Neural crest cell (in vitro differentiated cells): ENCODE measurements around the gene SPTBN4. TPM values are rescaled to one million over a fixed set of nuclear protein-coding genes. Genes with fewer than 3 reads are reported as not detected.

Experiments
- DNase-seq: peaks from one replicate; pipeline ENCODE4 v3.0.0; 2021; ENCODE audit warnings: low read depth, mixed read lengths, low spot score
- H3K27ac Mint-ChIP-seq: one replicate; pipeline ENCODE4 v1.8.0; 2021; ENCODE audit warnings: mild to moderate bottlenecking, mixed read lengths; ENCODE audit not compliant: unreplicated experiment
- H3K27me3 Mint-ChIP-seq: 2 replicates; pipeline ENCODE4 v1.8.0; 2021; ENCODE audit warnings: low read depth, mild to moderate bottlenecking, mixed read lengths
- H3K36me3 Mint-ChIP-seq: 2 replicates; pipeline ENCODE4 v1.8.0; 2021; ENCODE audit warnings: low read depth, mild to moderate bottlenecking, mixed read lengths
- H3K4me1 Mint-ChIP-seq: 2 replicates; pipeline ENCODE4 v1.8.0; 2021; ENCODE audit warnings: mixed read lengths
- H3K4me3 Mint-ChIP-seq: one replicate; pipeline ENCODE4 v1.8.0; 2021; ENCODE audit warnings: mild to moderate bottlenecking, mixed read lengths
- H3K9me3 Mint-ChIP-seq: 2 replicates; pipeline ENCODE4 v1.8.0; 2021; ENCODE audit warnings: mixed read lengths
- total RNA-seq: library from RNA; stranded (reverse); gene quantifications from 2 replicates; pipeline ENCODE4 v1.2.1, GENCODE V29; 2021
- TF ChIP-seq, protein P1 (sequence below): fragments of 200-600 bp; sonication (generic); conservative IDR thresholded peaks from 2 replicates; pipeline ENCODE4 v1.5.0; 2021; ENCODE audit warnings: antibody characterized with exemption, mild to moderate bottlenecking

The SPTBN4 gene
- total RNA-seq, 1 donor from 2014 or later = 0.40 TPM

DNA sequence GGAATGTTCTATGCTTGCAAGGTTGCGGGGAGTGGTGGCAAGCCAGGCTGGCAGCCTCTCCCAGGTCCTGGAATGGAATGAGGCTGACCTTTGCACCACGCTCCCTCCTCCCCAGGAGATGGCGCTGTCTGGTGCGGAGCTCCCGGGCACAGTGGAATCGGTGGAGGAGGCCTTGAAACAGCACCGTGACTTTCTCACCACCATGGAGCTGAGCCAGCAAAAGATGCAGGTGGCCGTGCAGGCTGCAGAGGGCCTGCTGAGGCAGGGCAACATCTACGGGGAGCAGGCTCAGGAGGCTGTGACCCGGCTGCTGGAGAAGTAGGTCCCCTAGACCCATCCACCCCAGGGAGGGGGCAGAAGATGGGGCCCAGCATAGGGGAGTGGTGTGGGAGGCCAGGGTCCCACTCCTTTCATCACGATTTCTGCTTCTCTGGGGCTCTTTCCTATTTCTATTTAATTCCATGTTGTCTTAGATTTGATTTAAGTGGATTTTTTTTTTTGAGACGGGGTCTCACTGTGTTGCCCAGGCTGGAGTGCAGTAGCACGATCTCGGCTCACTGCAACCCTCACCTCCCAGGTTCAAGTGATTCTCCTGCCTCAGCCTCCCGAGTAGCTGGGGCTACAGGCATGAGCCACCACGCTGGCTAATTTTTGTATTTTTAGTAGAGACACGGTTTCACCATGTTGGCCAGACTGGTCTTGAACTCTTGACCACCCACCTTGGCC, 56.7 kb downstream of the SPTBN4 start:
- peak; percentile 65 for DNase-seq
- Mint-ChIP-seq H3K4me1 (no peaks in the 10 kb centered on the region), H3K36me3 (no peaks in the 10 kb centered on the region), H3K27me3 (peaks cover 53% of the 10 kb centered on the region), H3K9me3 (no peaks in the 10 kb centered on the region), H3K4me3 (no peak overlapping the region), H3K27ac (no peak overlapping the region)
- TF ChIP-seq, protein P1, sequence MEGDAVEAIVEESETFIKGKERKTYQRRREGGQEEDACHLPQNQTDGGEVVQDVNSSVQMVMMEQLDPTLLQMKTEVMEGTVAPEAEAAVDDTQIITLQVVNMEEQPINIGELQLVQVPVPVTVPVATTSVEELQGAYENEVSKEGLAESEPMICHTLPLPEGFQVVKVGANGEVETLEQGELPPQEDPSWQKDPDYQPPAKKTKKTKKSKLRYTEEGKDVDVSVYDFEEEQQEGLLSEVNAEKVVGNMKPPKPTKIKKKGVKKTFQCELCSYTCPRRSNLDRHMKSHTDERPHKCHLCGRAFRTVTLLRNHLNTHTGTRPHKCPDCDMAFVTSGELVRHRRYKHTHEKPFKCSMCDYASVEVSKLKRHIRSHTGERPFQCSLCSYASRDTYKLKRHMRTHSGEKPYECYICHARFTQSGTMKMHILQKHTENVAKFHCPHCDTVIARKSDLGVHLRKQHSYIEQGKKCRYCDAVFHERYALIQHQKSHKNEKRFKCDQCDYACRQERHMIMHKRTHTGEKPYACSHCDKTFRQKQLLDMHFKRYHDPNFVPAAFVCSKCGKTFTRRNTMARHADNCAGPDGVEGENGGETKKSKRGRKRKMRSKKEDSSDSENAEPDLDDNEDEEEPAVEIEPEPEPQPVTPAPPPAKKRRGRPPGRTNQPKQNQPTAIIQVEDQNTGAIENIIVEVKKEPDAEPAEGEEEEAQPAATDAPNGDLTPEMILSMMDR = peak; percentile 69

- TF ChIP-seq, protein P1 = no peak
- Mint-ChIP-seq H3K4me3 (no peak overlapping the region), H3K9me3 (no peaks in the 10 kb centered on the region), H3K4me1 (no peaks in the 10 kb centered on the region), H3K27me3 (peaks cover 47% of the 10 kb centered on the region), H3K36me3 (no peaks in the 10 kb centered on the region), H3K27ac (no peak overlapping the region)
- no peak for DNase-seq
These were observed 57.3 kb downstream of the SPTBN4 start for GRCh38 chr19:40524133-40524549.

DNA sequence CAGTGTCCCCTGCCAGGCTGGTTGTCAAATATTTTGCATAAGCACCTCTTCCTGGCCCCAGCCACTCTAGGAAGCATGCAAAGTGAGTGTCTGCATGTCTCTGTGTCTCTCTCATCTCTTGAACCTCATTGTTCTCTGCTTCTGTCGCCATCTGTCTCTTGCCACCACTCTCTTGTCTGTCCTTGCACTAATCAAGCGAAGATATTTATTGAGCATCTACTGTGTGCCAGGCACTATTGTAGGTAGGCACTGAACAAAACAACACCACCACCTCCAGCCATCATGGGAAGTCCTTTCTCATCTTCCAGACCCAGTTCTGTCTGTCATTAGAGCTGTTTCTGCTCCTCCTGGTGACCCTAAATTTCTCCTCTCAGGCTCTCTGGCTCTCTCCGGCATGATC, 57.9 kb downstream of the SPTBN4 start:
- Mint-ChIP-seq H3K36me3 (no peaks in the 10 kb centered on the region), H3K27ac (no peak overlapping the region), H3K27me3 (peaks cover 47% of the 10 kb centered on the region), H3K4me1 (peaks cover 4% of the 10 kb centered on the region), H3K9me3 (no peaks in the 10 kb centered on the region), H3K4me3 (no peak overlapping the region)
- TF ChIP-seq, protein P1 = no peak
- no peak for DNase-seq

GRCh38 chr19:40525234-40526051, 58.6 kb downstream of the SPTBN4 start:
- Mint-ChIP-seq H3K27ac (no peak overlapping the region), H3K4me1 (peaks cover 7% of the 10 kb centered on the region), H3K9me3 (no peaks in the 10 kb centered on the region), H3K4me3 (peak overlapping the region; percentile 40), H3K27me3 (peaks cover 44% of the 10 kb centered on the region), H3K36me3 (no peaks in the 10 kb centered on the region)
- TF ChIP-seq, protein P1 = no peak
- no peak for DNase-seq

DNA sequence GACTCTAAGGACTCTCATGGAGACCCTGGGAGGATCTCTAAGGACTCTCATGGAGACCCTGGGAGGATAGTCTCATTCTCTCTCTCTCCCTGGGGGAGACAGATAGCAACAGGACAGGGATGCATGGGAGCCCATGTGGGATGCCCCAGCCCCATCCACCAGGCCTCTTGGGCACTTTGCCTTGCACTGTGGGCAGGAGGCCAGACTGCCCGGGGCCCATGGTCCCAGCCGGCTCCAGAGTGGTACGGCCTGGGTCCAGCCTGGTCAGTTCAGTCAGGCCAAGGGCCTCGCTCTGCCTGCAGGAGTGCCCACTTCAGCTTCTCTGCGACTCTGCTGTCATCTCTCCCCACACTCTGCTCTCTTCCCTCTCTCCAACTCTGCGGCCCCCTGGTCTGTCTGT, 61.3 kb downstream of the SPTBN4 start:
- H3K27me3 Mint-ChIP-seq = peaks cover 52% of the 10 kb centered on the region

More for the DNA sequence above, 61.3 kb downstream of the SPTBN4 start:
- DNase-seq = no peak
- Mint-ChIP-seq H3K27ac (no peak overlapping the region), H3K36me3 (no peaks in the 10 kb centered on the region), H3K4me3 (no peak overlapping the region), H3K4me1 (peaks cover 12% of the 10 kb centered on the region), H3K9me3 (no peaks in the 10 kb centered on the region)
- TF ChIP-seq, protein P1 = no peak
